Transverse colon (tissue), 4 donors: ENCODE measurements around the gene RCAN2.

Source experiments
- CTCF ChIP-seq, 5 experiments: fragments of 200-600 bp in 3 of 5; fragments of 450-650 bp in 2 of 5; sonication (generic) in 3 of 5; IDR thresholded peaks; 1 replicate in 2 of 5; 2 replicates in 3 of 5; pipeline ENCODE4 v1.5.1; 2016 to 2017; ENCODE audit warnings: antibody characterized with exemption in 5 of 5, inconsistent platforms in 3 of 5, mild to moderate bottlenecking in 2 of 5, moderate library complexity in 1 of 5
- EP300 ChIP-seq: sonication (generic); formaldehyde crosslinking; IDR thresholded peaks from one replicate; pipeline ENCODE4 v1.6.1; 2017; ENCODE audit warnings: antibody characterized with exemption, low read depth
- POLR2A ChIP-seq: fragments of 450-650 bp; IDR thresholded peaks from one replicate; pipeline ENCODE4 v1.6.1; 2016; ENCODE audit warnings: antibody characterized with exemption, mild to moderate bottlenecking, moderate library complexity
- POLR2AphosphoS5 ChIP-seq, 3 donors: sonication (generic); formaldehyde crosslinking; IDR thresholded peaks; one replicate each; pipeline ENCODE4 v1.6.1; 2016; ENCODE audit warnings: antibody characterized with exemption in 3 of 3

- TF ChIP-seq CTCF (IDR thresholded peaks at IDR 0.05): no peak
- no peak for TF ChIP-seq POLR2A
- TF ChIP-seq POLR2AphosphoS5 (IDR thresholded peaks at IDR 0.05): no peak
- TF ChIP-seq EP300: no peak
Measured at GRCh38 chr6:46299253-46299652, 192.0 kb downstream of the RCAN2 start.
